SK-N-SH treated with all-trans-retinoic acid at 6 μM for 48 hours (cell line): ENCODE data around the gene RRP15.

Experiments used
- ATAC-seq: fragments of 200-7000 bp; cut with Tn5 transposase; 3 replicates; pipeline ENCODE4 v1.9.1; 2020; ENCODE audit warnings: mild to moderate bottlenecking, moderate library complexity
- ARNTL ChIP-seq: fragments of 450-650 bp; formaldehyde crosslinking; IDR thresholded peaks from 2 replicates; pipeline ENCODE4 v1.5.0; 2020; ENCODE audit warnings: low read depth, mild to moderate bottlenecking, moderate library complexity, borderline replicate concordance
- BACH2 ChIP-seq: fragments of 250-450 bp; sonication (Bioruptor Pico); IDR thresholded peaks from 2 replicates; pipeline ENCODE4 v1.9.0; 2021; ENCODE audit warnings: mild to moderate bottlenecking, borderline replicate concordance
- CREB5 ChIP-seq: fragments of 250-450 bp; sonication (Bioruptor Pico); IDR thresholded peaks from 2 replicates; pipeline ENCODE4 v1.5.1; 2020; ENCODE audit warnings: low read depth, mild to moderate bottlenecking, moderate library complexity
- CSDC2 ChIP-seq: fragments of 250-450 bp; sonication (Bioruptor Pico); IDR thresholded peaks from 2 replicates; pipeline ENCODE4 v1.5.0; 2020; ENCODE audit warnings: mild to moderate bottlenecking, moderate library complexity
- ESRRG ChIP-seq: fragments of 250-450 bp; sonication (Bioruptor Pico); IDR thresholded peaks from 2 replicates; pipeline ENCODE4 v1.6.1; 2021; ENCODE audit warnings: mild to moderate bottlenecking
- GLIS3 ChIP-seq: fragments of 250-450 bp; sonication (Bioruptor Pico); IDR thresholded peaks from 2 replicates; pipeline ENCODE4 v1.5.0; 2020; ENCODE audit warnings: mild to moderate bottlenecking, moderate library complexity
- ISL1 ChIP-seq: fragments of 250-450 bp; sonication (Bioruptor Pico); IDR thresholded peaks from 2 replicates; pipeline ENCODE4 v2.1.2; 2022; ENCODE audit warnings: mild to moderate bottlenecking, moderate library complexity
- OSR1 ChIP-seq: fragments of 250-450 bp; sonication (Bioruptor Pico); IDR thresholded peaks from 2 replicates; pipeline ENCODE4 v1.8.0; 2022; ENCODE audit warnings: moderate library complexity, mild to moderate bottlenecking, inconsistent platforms
- PATZ1 ChIP-seq: fragments of 250-450 bp; sonication (Bioruptor Pico); IDR thresholded peaks from 2 replicates; pipeline ENCODE4 v1.8.0; 2020; ENCODE audit warnings: mild to moderate bottlenecking, moderate library complexity, borderline replicate concordance
- POU6F1 ChIP-seq: fragments of 250-450 bp; sonication (Bioruptor Pico); IDR thresholded peaks from 2 replicates; pipeline ENCODE4 v1.8.0; 2021; ENCODE audit warnings: low read depth, mild to moderate bottlenecking, moderate library complexity, borderline replicate concordance
- PPARA ChIP-seq: fragments of 250-450 bp; sonication (Bioruptor Pico); IDR thresholded peaks from 2 replicates; pipeline ENCODE4 v1.5.0; 2020; ENCODE audit warnings: mild to moderate bottlenecking, borderline replicate concordance
- RARB ChIP-seq: fragments of 250-450 bp; sonication (Bioruptor Pico); IDR thresholded peaks from 2 replicates; pipeline ENCODE4 v1.8.0; 2021; ENCODE audit warnings: mild to moderate bottlenecking, moderate library complexity
- SNAI2 ChIP-seq: fragments of 250-450 bp; sonication (Bioruptor Pico); IDR thresholded peaks from 2 replicates; pipeline ENCODE4 v1.5.0; 2020; ENCODE audit warnings: mild to moderate bottlenecking, moderate library complexity
- TCF4 ChIP-seq: fragments of 250-450 bp; sonication (Bioruptor Pico); IDR thresholded peaks from 2 replicates; pipeline ENCODE4 v1.8.0; 2021; ENCODE audit warnings: mild to moderate bottlenecking, moderate library complexity, borderline replicate concordance
- TOX ChIP-seq: fragments of 250-450 bp; sonication (Bioruptor Pico); IDR thresholded peaks from 2 replicates; pipeline ENCODE4 v1.8.0; 2021; ENCODE audit warnings: mild to moderate bottlenecking, moderate library complexity, borderline replicate concordance
- TSHZ2 ChIP-seq: fragments of 250-450 bp; sonication (Bioruptor Pico); IDR thresholded peaks from 2 replicates; pipeline ENCODE4 v1.5.0; 2020; ENCODE audit warnings: mild to moderate bottlenecking, moderate library complexity
- ZC3H10 ChIP-seq: fragments of 250-450 bp; sonication (Bioruptor Pico); IDR thresholded peaks from 2 replicates; pipeline ENCODE4 v1.5.1; 2021; ENCODE audit warnings: mild to moderate bottlenecking, moderate library complexity
- ZFP30 ChIP-seq: fragments of 450-650 bp; formaldehyde crosslinking; IDR thresholded peaks from 2 replicates; pipeline ENCODE4 v1.5.0; 2022; ENCODE audit warnings: mild to moderate bottlenecking, moderate library complexity
- ZNF565 ChIP-seq: fragments of 450-650 bp; formaldehyde crosslinking; conservative IDR thresholded peaks from 2 replicates; pipeline ENCODE4 v1.5.0; 2020; ENCODE audit warnings: low read depth, mild to moderate bottlenecking, moderate library complexity
- ZNF70 ChIP-seq: fragments of 450-650 bp; formaldehyde crosslinking; IDR thresholded peaks from 2 replicates; pipeline ENCODE4 v1.5.0; 2020; ENCODE audit warnings: mild to moderate bottlenecking, moderate library complexity

Gene RRP15

GRCh38 chr1:218299416-218299815 is 14.3 kb downstream of the RRP15 start:
- no peak for TF ChIP-seq PATZ1 (CRISPR knock-in tag)
- TF ChIP-seq TCF4: no peak
- no peak for TF ChIP-seq ZFP30
- TF ChIP-seq PPARA (CRISPR knock-in tag): no peak
- TF ChIP-seq CSDC2 (CRISPR knock-in tag): no peak
- TF ChIP-seq POU6F1 (CRISPR knock-in tag): no peak
- no peak for TF ChIP-seq ISL1 (CRISPR knock-in tag)
- TF ChIP-seq ZC3H10 (CRISPR knock-in tag): no peak
- TF ChIP-seq TSHZ2 (CRISPR knock-in tag): no peak
- TF ChIP-seq TOX (CRISPR knock-in tag): no peak
- no peak for TF ChIP-seq ZNF70
- TF ChIP-seq RARB: no peak
- no peak for TF ChIP-seq ESRRG (CRISPR knock-in tag)
- TF ChIP-seq BACH2: no peak
- no peak for TF ChIP-seq ZNF565 (CRISPR knock-in tag)
- no peak for TF ChIP-seq SNAI2 (CRISPR knock-in tag)
- no peak for TF ChIP-seq CREB5 (CRISPR knock-in tag)
- no peak for TF ChIP-seq ARNTL (CRISPR knock-in tag)
- no peak for TF ChIP-seq GLIS3
- peak; percentile 93 for ATAC-seq

- no peak for ATAC-seq
- no peak for TF ChIP-seq GLIS3
- no peak for TF ChIP-seq CREB5 (CRISPR knock-in tag)
- TF ChIP-seq RARB: no peak
- TF ChIP-seq TSHZ2 (CRISPR knock-in tag): no peak
- TF ChIP-seq ESRRG (CRISPR knock-in tag): no peak
- TF ChIP-seq ZNF70: no peak
- no peak for TF ChIP-seq PATZ1 (CRISPR knock-in tag)
- no peak for TF ChIP-seq OSR1
- TF ChIP-seq ZFP30: no peak
- TF ChIP-seq TCF4: no peak
- no peak for TF ChIP-seq ZNF565 (CRISPR knock-in tag)
- no peak for TF ChIP-seq TOX (CRISPR knock-in tag)
- TF ChIP-seq, all 23 proteins: peak for 0
These were observed 16.1 kb downstream of the RRP15 start for GRCh38 chr1:218301217-218301616.
